Activated CD8-positive, alpha-beta T cell treated with anti-CD3 and anti-CD28 coated beads for 36 hours (primary cell): ENCODE data around the gene AUH. TPM values are rescaled to one million over a fixed set of nuclear protein-coding genes. Genes with fewer than 3 reads are reported as not detected.
A peak's percentile ranks its signal among the peaks of the same experiment; 100 is the strongest.

ENCODE experiments used
- ATAC-seq: fragments of 200-7000 bp; cut with Tn5 transposase; one replicate; pipeline ENCODE4 v1.10.0; 2021; ENCODE audit warnings: mild to moderate bottlenecking, moderate library complexity
- CTCF ChIA-PET: fragments of 350-600 bp; sonication (Branson Sonifier 250); formaldehyde crosslinking; loops from one replicate; lab custom pipeline; 2021; ENCODE audit warnings: antibody characterized with exemption; lab: Charles Lee
- POLR2A ChIA-PET: fragments of 350-600 bp; sonication (Branson Sonifier 250); formaldehyde crosslinking; loops from one replicate; lab custom pipeline; 2021; ENCODE audit warnings: antibody characterized with exemption; lab: Charles Lee
- DNase-seq: peaks from one replicate; pipeline ENCODE4 v3.0.0-alpha.2; 2020
- H3K27ac Mint-ChIP-seq: one replicate; pipeline ENCODE4 v1.8.0; 2021; ENCODE audit warnings: mild to moderate bottlenecking, mixed read lengths
- H3K27me3 Mint-ChIP-seq: one replicate; pipeline ENCODE4 v1.8.0; 2021; ENCODE audit warnings: mixed read lengths
- H3K36me3 Mint-ChIP-seq: one replicate; pipeline ENCODE4 v1.8.0; 2021; ENCODE audit warnings: low read depth, mixed read lengths
- H3K4me1 Mint-ChIP-seq: one replicate; pipeline ENCODE4 v1.8.0; 2021; ENCODE audit warnings: low read depth, mixed read lengths
- H3K4me3 Mint-ChIP-seq: one replicate; pipeline ENCODE4 v1.8.0; 2021; ENCODE audit warnings: mild to moderate bottlenecking, moderate library complexity, mixed read lengths
- H3K9me3 Mint-ChIP-seq: one replicate; pipeline ENCODE4 v1.8.0; 2021; ENCODE audit warnings: mixed read lengths
- intact Hi-C: fragments of 100-400 bp; cut with micrococcal nuclease; formaldehyde crosslinking; loops from one replicate; pipeline ENCODE4 v1.10.0; 2022
- total RNA-seq, 2 experiments: library from RNA; stranded (reverse); gene quantifications; one replicate each; pipeline ENCODE4 v1.2.3, GENCODE V29; 2021
- TF ChIP-seq, protein P1 (sequence below): fragments of 200-600 bp; IDR thresholded peaks from one replicate; pipeline ENCODE4 v1.8.0; 2022; ENCODE audit warnings: antibody characterized with exemption, mild to moderate bottlenecking

Gene AUH
- total RNA-seq, 2 experiments from 2014 or later: 30.8 to 31.1 TPM

DNA sequence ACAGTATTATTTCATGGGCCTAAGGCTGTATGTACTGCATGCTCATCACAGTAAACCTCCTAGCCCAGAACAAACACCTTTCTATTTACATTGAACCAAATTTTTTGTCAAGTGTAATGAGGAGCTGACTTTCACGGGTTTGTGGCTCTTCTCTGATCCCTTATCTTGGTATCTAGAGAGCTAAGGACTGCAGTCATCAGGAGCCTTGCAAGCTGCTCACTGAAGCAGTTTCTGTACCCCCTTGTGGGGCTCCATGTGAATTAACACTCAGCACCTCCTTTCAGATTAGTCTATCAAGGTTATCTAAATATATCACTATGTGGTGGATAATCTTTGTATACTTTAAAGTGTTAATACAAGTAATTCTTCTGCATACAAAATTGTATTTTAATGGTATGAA is 108.2 kb downstream of the AUH start:
- POLR2A ChIA-PET: interaction anchor here (0.9 to 1.1 kb wide), 3 partner anchors 59 to 236 kb away, joined by 3 to 4 read pairs (median 3); no protein-coding TSS in a partner anchor

DNA sequence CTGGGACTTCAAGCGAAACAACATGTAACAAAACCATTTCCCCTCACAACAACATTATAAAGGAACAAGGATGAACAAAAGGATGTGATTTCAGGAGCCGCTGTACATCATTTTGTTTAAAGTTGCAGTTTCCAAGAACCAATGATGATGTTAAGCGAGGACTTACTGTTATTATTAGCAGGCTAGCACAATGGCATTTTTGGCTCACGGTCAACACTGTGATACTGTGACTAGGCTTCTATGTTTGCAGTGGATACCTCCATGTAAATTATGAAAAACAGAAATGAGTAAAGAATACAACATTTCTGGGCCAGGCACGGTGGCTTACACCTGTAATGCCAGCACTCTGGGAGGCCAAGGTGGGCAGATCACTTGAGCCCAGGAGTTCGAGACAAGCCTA is 113.0 kb downstream of the AUH start:
- no peak for DNase-seq
- H3K9me3 Mint-ChIP-seq: no peaks in the 10 kb centered on the region
- no peak for ATAC-seq
- no peak overlapping the region for H3K27ac Mint-ChIP-seq
- peaks cover 10% of the 10 kb centered on the region for H3K36me3 Mint-ChIP-seq
- peaks cover 38% of the 10 kb centered on the region for H3K4me1 Mint-ChIP-seq
- intact Hi-C loops: no loop called here
- H3K4me3 Mint-ChIP-seq: no peak overlapping the region
- no peaks in the 10 kb centered on the region for H3K27me3 Mint-ChIP-seq
- CTCF ChIA-PET: no interaction called here
- TF ChIP-seq, protein P1, sequence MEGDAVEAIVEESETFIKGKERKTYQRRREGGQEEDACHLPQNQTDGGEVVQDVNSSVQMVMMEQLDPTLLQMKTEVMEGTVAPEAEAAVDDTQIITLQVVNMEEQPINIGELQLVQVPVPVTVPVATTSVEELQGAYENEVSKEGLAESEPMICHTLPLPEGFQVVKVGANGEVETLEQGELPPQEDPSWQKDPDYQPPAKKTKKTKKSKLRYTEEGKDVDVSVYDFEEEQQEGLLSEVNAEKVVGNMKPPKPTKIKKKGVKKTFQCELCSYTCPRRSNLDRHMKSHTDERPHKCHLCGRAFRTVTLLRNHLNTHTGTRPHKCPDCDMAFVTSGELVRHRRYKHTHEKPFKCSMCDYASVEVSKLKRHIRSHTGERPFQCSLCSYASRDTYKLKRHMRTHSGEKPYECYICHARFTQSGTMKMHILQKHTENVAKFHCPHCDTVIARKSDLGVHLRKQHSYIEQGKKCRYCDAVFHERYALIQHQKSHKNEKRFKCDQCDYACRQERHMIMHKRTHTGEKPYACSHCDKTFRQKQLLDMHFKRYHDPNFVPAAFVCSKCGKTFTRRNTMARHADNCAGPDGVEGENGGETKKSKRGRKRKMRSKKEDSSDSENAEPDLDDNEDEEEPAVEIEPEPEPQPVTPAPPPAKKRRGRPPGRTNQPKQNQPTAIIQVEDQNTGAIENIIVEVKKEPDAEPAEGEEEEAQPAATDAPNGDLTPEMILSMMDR: no peak
- POLR2A ChIA-PET: interaction anchor here (0.6 kb wide), 1 partner anchor 120 kb away, joined by 3 read pairs; no protein-coding TSS in a partner anchor

More for the DNA sequence above, 108.2 kb downstream of the AUH start:
- ATAC-seq: peak; percentile 93
- CTCF ChIA-PET: interaction anchor here (0.7 to 1.9 kb wide), 9 partner anchors 9 to 313 kb away, joined by 3 to 9 read pairs (median 3); no protein-coding TSS in a partner anchor
- Mint-ChIP-seq H3K27ac (no peak overlapping the region), H3K27me3 (no peaks in the 10 kb centered on the region), H3K36me3 (peaks cover 1% of the 10 kb centered on the region), H3K4me3 (no peak overlapping the region), H3K4me1 (peaks cover 31% of the 10 kb centered on the region), H3K9me3 (no peaks in the 10 kb centered on the region)
- intact Hi-C loops: loop anchor here (10.0 kb wide), 1 partner anchor 59 kb away; no protein-coding TSS in a partner anchor
- peak; percentile 56 for DNase-seq
- TF ChIP-seq, protein P1: peak; percentile 15

DNA sequence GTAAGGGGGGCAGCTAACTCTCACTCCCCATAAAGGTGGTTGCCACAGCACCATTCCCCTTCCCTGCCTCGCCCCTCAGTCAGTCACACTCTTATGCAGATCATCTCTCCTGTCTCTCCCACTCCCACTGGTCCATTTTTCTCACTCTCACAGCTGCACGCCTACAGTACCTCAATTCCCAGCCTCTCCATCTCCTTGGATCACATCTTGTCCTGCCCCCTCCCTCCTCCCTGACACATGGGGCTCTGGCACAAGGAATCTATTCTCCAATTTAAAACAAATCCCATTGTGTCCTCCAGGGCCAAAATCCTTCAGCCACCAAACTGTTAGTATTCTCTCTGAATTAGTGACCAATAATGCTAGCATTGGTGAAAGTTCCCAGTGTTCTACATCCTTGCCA is 114.4 kb downstream of the AUH start:
- H3K4me3 Mint-ChIP-seq: no peak overlapping the region
- intact Hi-C loops: no loop called here
- ATAC-seq (no peak), DNase-seq (no peak)
- CTCF ChIA-PET: no interaction called here
- H3K36me3 Mint-ChIP-seq: peaks cover 12% of the 10 kb centered on the region
- TF ChIP-seq, protein P1: no peak
- H3K9me3 Mint-ChIP-seq: no peaks in the 10 kb centered on the region
- H3K4me1 Mint-ChIP-seq: peaks cover 31% of the 10 kb centered on the region
- H3K27ac Mint-ChIP-seq: no peak overlapping the region
- POLR2A ChIA-PET: interaction anchor here (1.0 to 1.1 kb wide), 2 partner anchors 9 to 47 kb away, joined by 3 read pairs; no protein-coding TSS in a partner anchor
- H3K27me3 Mint-ChIP-seq: no peaks in the 10 kb centered on the region

DNA sequence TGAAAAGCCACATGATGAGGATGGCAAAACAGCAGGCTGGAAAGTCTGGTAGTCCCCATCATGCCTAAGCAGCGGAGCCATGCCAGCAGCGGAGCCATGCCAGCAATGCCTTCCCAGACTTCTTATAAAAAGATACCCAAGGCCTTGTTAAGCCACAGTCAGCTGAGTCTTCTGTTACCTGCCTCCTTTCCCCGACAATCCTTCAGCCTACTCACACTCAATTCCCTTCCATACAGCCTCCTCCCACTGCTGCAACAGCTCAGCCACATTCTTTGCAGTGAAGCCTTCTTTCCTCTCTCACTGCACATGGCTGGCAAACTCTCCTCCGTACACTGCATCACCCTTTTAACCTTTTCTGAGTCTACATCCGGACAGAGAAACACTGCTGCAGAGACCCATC is 114.9 kb downstream of the AUH start:
- ATAC-seq (no peak), DNase-seq (no peak)
- H3K4me3 Mint-ChIP-seq: no peak overlapping the region
- ChIA-PET CTCF (interaction anchor here (2.3 kb wide), 1 partner anchor 331 kb away, joined by 7 read pairs; no protein-coding TSS in a partner anchor), POLR2A (interaction anchor here (1.0 to 1.1 kb wide), 2 partner anchors 9 to 47 kb away, joined by 3 read pairs; no protein-coding TSS in a partner anchor)
- TF ChIP-seq, protein P1: no peak
- no peaks in the 10 kb centered on the region for H3K27me3 Mint-ChIP-seq
- intact Hi-C loops: no loop called here
- no peak overlapping the region for H3K27ac Mint-ChIP-seq
- peaks cover 16% of the 10 kb centered on the region for H3K36me3 Mint-ChIP-seq
- peaks cover 33% of the 10 kb centered on the region for H3K4me1 Mint-ChIP-seq
- H3K9me3 Mint-ChIP-seq: no peaks in the 10 kb centered on the region
